GM18907 (cell line): ENCODE data around the gene TMC7.

Experiments
- ATAC-seq: cut with Tn5 transposase; IDR thresholded peaks from one replicate; pipeline ENCODE4 v1.9.1; 2021; ENCODE audit warnings: mild to moderate bottlenecking, moderate library complexity; ENCODE audit not compliant: unreplicated experiment

The TMC7 gene

DNA sequence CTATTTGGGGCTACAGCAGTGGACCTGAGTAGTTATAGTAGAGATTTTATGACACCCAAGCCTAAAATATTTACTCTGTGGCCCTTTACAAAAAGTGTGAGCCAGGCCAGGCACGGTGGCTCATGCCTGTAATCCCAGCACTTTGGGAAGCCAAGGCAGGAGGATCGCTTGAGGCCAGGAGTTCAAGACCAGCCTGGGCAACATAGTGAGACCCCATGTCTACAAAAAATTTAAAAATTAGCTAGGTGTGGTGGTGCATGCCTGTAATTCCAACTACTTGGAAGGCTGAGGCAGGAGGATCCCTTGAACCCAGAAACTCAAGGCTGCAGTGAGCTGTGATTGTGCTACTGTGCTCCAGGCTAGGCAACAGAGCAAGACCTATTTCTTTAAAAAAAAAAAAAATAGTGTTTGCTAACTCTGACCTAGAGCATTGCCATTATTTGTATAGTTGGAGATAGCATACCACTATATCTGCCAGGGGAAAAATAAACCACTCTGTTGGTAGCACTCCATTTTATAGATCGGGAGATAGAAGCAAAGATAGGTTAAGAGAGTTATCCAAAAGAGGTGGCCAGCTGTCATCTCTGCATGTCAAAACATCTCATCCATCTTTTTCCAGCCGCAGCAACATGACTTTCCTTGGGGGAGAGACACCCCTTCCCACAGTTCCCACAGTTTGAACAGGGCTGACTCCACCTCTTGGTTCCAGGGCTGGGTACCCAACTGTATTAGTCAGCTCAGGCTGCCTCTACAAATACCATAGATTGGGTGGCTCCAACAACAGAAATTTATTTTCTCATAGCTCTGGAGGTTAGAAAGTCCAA, 127.0 kb downstream of the TMC7 start:
- ATAC-seq: no peak

- ATAC-seq: no peak
Observed at GRCh38 chr16:19112099-19112407, 128.3 kb downstream of the TMC7 start.
